PFSK-1 (cell line): ENCODE data around the gene LRRC8D.

Source experiments
- FOXP2 ChIP-seq: optimal IDR thresholded peaks from 2 replicates; pipeline ENCODE3; 2011; ENCODE audit warnings: borderline replicate concordance, control low read depth, inconsistent platforms; ENCODE audit not compliant: insufficient read depth; ENCODE audit errors: extremely low read length, extremely low read depth
- POLR2AphosphoS5 ChIP-seq: IDR thresholded peaks from 2 replicates; pipeline ENCODE4 v1.6.1; 2012; ENCODE audit warnings: low read depth, mild to moderate bottlenecking, control low read depth, low read length, moderate library complexity
- SIN3A ChIP-seq: IDR thresholded peaks from 2 replicates; pipeline ENCODE4 v1.6.1; 2012; ENCODE audit warnings: mild to moderate bottlenecking, low read length, moderate library complexity, borderline replicate concordance; ENCODE audit not compliant: insufficient read depth
- TAF1 ChIP-seq: IDR thresholded peaks from 2 replicates; pipeline ENCODE4 v1.6.1; 2012; ENCODE audit warnings: low read length, control low read depth, borderline replicate concordance; ENCODE audit not compliant: insufficient read depth
- TF ChIP-seq, protein P1 (sequence below), 2 experiments: IDR thresholded peaks; 2 replicates each; pipeline versions ENCODE4 v1.6.1 to v1.8.0; 2011 to 2012; ENCODE audit warnings: low read depth in 2 of 2, low read length in 2 of 2, control low read depth in 1 of 2, inconsistent platforms in 1 of 2, mild to moderate bottlenecking in 1 of 2, moderate library complexity in 1 of 2; ENCODE audit not compliant: insufficient read depth in 1 of 2

The LRRC8D gene

DNA sequence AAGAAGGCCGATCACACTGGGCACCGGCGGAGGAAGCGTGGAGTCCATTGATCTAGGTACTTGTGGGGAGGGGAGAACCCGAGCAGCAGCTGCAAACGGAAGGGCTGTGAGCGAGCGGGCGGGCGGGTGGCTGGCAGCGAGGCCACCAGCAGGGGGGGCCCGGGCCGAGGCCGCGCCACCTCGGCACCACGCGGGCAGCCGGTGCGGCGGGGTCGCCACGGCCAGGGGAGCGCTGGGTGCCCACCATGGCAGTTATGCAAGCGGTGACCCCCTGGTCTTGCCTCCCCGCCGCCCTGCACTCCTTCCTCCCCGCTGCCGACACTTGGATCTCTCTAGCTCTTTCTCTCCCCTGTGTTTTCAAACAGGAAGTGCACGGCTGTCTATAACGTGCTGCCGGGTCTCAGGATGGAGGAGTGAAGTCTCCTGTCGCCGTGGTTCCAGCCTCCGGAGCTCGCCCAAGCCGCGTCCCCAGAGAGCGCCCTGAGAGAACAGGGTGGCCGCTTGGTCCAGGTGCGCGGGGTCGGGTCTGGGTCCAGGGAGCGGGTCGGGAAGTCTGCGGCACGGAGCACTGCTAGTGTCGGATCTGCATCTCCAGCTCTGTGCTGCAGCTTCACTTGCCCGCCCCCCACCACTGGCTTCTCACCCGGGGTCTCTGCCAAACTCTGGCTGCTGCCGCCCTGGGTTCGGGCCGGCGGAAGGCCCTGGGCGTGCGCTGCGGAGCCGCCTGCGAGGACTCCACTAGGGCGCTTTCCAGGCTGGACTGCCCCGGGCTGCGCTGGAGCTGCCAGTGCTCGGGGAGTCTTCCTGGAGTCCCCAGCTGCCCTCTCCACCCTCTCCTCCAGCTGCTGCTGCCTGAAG is 22.7 kb downstream of the LRRC8D start:
- TF ChIP-seq FOXP2 (no peak), SIN3A (peak; percentile 66; the same call in 1 of the 2 replicates), POLR2AphosphoS5 (peak; percentile 65; the same call in 1 of the 2 replicates)
- TF ChIP-seq, protein P1, sequence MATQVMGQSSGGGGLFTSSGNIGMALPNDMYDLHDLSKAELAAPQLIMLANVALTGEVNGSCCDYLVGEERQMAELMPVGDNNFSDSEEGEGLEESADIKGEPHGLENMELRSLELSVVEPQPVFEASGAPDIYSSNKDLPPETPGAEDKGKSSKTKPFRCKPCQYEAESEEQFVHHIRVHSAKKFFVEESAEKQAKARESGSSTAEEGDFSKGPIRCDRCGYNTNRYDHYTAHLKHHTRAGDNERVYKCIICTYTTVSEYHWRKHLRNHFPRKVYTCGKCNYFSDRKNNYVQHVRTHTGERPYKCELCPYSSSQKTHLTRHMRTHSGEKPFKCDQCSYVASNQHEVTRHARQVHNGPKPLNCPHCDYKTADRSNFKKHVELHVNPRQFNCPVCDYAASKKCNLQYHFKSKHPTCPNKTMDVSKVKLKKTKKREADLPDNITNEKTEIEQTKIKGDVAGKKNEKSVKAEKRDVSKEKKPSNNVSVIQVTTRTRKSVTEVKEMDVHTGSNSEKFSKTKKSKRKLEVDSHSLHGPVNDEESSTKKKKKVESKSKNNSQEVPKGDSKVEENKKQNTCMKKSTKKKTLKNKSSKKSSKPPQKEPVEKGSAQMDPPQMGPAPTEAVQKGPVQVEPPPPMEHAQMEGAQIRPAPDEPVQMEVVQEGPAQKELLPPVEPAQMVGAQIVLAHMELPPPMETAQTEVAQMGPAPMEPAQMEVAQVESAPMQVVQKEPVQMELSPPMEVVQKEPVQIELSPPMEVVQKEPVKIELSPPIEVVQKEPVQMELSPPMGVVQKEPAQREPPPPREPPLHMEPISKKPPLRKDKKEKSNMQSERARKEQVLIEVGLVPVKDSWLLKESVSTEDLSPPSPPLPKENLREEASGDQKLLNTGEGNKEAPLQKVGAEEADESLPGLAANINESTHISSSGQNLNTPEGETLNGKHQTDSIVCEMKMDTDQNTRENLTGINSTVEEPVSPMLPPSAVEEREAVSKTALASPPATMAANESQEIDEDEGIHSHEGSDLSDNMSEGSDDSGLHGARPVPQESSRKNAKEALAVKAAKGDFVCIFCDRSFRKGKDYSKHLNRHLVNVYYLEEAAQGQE (IDR thresholded peaks at IDR 0.05; ENCODE audit: insufficient read depth in 1 of 2, low read depth in 2 of 2, low read length in 2 of 2): peak in 1 of 2 experiments; percentile 41; a peak in 1 of 4 replicates

DNA sequence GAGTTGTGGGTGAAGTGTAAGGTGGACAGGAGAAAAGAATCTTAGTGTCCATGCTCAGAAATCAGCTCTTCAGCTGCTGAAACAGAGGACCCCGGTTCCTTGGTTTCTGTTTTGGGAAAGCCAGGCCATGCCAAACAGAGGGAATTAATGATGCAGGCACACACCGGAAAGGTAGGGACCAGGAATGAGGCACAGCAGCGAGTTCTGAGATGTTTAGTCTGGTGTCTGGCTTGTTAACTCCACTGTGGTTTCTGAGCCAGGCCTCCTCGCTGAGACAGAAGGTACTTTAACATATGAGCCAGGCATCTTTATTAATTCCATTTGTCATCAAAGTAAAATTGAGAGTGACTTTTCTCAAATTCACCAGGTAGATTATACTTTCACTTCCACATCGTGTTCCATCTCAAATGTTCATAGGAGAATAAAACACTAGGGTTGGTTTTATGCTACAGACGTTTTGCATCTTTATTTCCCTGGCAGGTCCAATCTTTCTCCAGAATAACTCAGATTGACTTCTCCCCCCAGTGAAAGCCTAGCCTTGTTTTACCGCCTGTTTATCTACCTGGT is 23.5 kb downstream of the LRRC8D start:
- TF ChIP-seq, protein P1 (IDR thresholded peaks at IDR 0.05; ENCODE audit: insufficient read depth in 1 of 2, low read depth in 2 of 2, low read length in 2 of 2): no peak
- no peak for TF ChIP-seq FOXP2
- TF ChIP-seq SIN3A: no peak
- TF ChIP-seq POLR2AphosphoS5: no peak
- no peak for TF ChIP-seq TAF1

DNA sequence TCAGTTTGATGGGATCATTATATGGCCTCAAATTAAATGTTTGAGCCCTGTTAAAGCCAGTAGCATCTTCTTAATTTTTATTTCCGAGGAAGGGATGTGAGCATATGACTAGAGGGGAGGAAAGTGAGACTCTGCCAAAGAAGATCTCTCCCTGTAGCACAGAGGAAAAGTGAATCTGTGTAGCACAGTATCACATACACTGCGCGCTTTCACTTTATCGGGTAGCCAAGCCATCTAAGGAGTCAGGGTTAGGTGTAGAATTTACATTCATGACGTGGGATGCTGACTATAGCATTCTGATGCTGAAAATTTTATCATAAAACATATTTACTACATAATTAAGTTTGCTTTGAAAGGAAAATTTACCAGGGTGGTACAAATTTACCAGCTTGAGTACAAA is 24.0 kb downstream of the LRRC8D start:
- no peak for TF ChIP-seq TAF1
- TF ChIP-seq FOXP2: no peak
- TF ChIP-seq POLR2AphosphoS5: no peak
- no peak for TF ChIP-seq SIN3A
- TF ChIP-seq, protein P1 (IDR thresholded peaks at IDR 0.05; ENCODE audit: insufficient read depth in 1 of 2, low read depth in 2 of 2, low read length in 2 of 2): no peak

DNA sequence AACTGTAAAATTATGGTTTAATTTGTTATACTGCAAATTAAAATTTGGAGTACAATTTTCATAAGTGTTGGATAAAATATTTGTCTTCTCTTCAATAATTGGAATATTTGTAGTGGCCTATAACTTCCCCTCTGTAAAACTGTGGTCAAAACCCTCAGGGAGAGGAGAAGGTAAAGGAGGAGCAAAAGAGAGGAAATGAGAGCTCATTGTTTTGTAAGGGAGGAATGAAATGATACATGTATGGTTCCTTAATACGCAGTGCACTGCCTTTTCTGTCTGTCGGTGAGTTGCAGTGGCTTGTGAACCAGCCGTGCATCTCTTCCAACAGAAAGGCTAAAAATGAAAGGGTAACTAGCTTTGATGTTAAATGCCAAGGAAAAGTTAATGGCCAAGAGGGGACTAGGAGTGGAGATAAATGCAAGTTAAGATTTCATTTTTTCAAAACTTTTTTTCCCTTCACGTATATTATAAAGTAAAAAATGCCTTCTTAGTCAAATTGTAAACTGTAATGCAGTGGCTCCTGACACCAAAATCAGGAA is 26.4 kb downstream of the LRRC8D start:
- TF ChIP-seq, protein P1 (IDR thresholded peaks at IDR 0.05; ENCODE audit: insufficient read depth in 1 of 2, low read depth in 2 of 2, low read length in 2 of 2): no peak
- TF ChIP-seq TAF1: no peak
- no peak for TF ChIP-seq POLR2AphosphoS5
- TF ChIP-seq FOXP2: no peak
- TF ChIP-seq SIN3A: no peak
